ENCODE results near the gene DGUOK. TPM values are rescaled to one million over a fixed set of nuclear protein-coding genes. Genes with fewer than 3 reads are reported as not detected.
"Not testable (repeated sequence)": the region's sequence is repeated elsewhere in the genome, so short reads cannot be mapped to it uniquely, and the experiment has no call there.

Gene DGUOK
- total and polyA plus RNA-seq, 2 of the 4 experiments (the other 2 are of a cell fraction), result 66.3 to 111 TPM

DNA sequence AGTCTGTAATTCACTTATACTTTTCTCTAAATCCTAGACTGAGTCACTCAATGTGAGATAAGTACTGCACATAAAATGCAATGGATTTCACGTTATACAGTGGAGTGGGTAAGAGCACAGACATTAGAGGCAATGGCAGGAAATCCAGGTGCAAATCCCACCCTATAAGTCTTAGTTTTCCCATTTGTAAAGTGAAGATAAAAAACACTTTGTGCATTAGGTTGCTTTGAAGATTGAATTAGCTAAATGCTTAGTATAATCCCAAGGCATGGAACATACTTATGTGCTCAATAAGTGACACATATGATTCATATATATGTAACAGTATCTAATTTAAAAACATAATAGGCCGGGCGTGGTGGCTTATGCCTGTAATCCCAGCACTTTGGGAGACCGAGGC lies 23.4 kb upstream of the DGUOK start:
- Histone ChIP-seq H3K4me1 (ENCODE audit: control insufficient read depth, insufficient read depth, low read length) (peaks cover 2% of the 10 kb centered on the region; the same call in 1 of the 2 replicates), H3K27ac (ENCODE audit: insufficient read depth, low read length) (no peak overlapping the region), H2BK5ac (ENCODE audit: low read depth, low read length, poor library complexity, severe bottlenecking) (no peak overlapping the region), H3K9me1 (ENCODE audit: insufficient read depth, low read length) (peaks cover 14% of the 10 kb centered on the region), H4K5ac (ENCODE audit: low read depth, low read length) (no peak overlapping the region), H4K20me1 (ENCODE audit: insufficient read depth, low read length) (peaks cover 74% of the 10 kb centered on the region), H3K9ac (ENCODE audit: low read depth, low read length) (no peak overlapping the region), H3K4me2 (ENCODE audit: low read depth, low read length) (no peak overlapping the region), H3K18ac (ENCODE audit: low read depth, low read length) (no peak overlapping the region), H3K4ac (ENCODE audit: low read depth, low read length) (no peak overlapping the region), H3K4me3 (ENCODE audit: insufficient read depth, low read depth, low read length) (no peak overlapping the region), H3K9me3 (ENCODE audit: control insufficient read depth, insufficient read depth, low read length) (no peaks in the 10 kb centered on the region), H2AK9ac (replicated peaks; ENCODE audit: low read depth, low read length, poor library complexity) (no peak overlapping the region), H3K14ac (replicated peaks; ENCODE audit: low read depth, low read length) (no peak overlapping the region), H2AFZ (replicated peaks; ENCODE audit: low read length, poor library complexity) (no peak overlapping the region), H2BK15ac (ENCODE audit: low read depth, low read length) (no peak overlapping the region), H3K23ac (ENCODE audit: low read depth, low read length) (no peak overlapping the region), H4K8ac (ENCODE audit: low read depth in 2 of 2, low read length in 2 of 2) (no peak overlapping the region), H3K56ac (ENCODE audit: extremely low read depth, insufficient read depth, low read length) (no peak overlapping the region), H3K36me3 (ENCODE audit: control insufficient read depth, insufficient read depth, low read length) (peaks cover 46% of the 10 kb centered on the region), H2BK120ac (ENCODE audit: low read depth, low read length) (no peak overlapping the region), H2AK5ac (ENCODE audit: low read depth, low read length) (no peak overlapping the region), H3K79me1 (ENCODE audit: low read depth in 1 of 2, low read length in 2 of 2) (peaks cover 31 to 64% of the 10 kb centered on the region in 2 experiments), H2BK20ac (ENCODE audit: low read depth, low read length) (no peak overlapping the region), H3K27me3 (ENCODE audit: control insufficient read depth, insufficient read depth, low read length) (no peaks in the 10 kb centered on the region), H4K91ac (ENCODE audit: insufficient read depth, low read depth, low read length) (no peak overlapping the region)
- no peak for DNase-seq
- BruUV-seq (replicated peaks), result no TSS peak
- ChIA-PET POLR2A (ENCODE audit: unreplicated experiment) (no interaction called here), CTCF (interaction anchor here (0.7 kb wide), 1 partner anchor 17 kb away, joined by 6 read pairs; no protein-coding TSS in a partner anchor)
- intact Hi-C loops (cut with micrococcal nuclease), result no loop called here
- ATAC-seq (ENCODE audit: low read depth), result no peak
- WGBS, 2 experiments (ENCODE audit: extremely low coverage in 2 of 2, insufficient read length in 1 of 2), result no CpG with 5 or more reads among the region's 4 CpGs
- dilution Hi-C loops (cut with HindIII; ENCODE audit: low sequenced_read_pairs, unreplicated experiment), result no loop called here
- in situ Hi-C loops (cut with MboI; ENCODE audit: low sequenced_read_pairs), result no loop called here
- TF ChIP-seq MAFK (IDR thresholded peaks at IDR 0.05; ENCODE audit: low read depth, low read length) (no peak), MAZ (IDR thresholded peaks at IDR 0.05; ENCODE audit: borderline replicate concordance, low read depth, low read length) (no peak), CEBPB (IDR thresholded peaks at IDR 0.05; ENCODE audit: low read depth, low read length) (no peak), CHD1 (IDR thresholded peaks at IDR 0.05; ENCODE audit: low read depth, low read length) (no peak), SMC3 (IDR thresholded peaks at IDR 0.05; ENCODE audit: low read depth, low read length) (no peak), FOS (IDR thresholded peaks at IDR 0.05; ENCODE audit: low read depth, low read length) (no peak), MXI1 (IDR thresholded peaks at IDR 0.05; ENCODE audit: borderline replicate concordance, low read depth, low read length) (no peak)

DNA sequence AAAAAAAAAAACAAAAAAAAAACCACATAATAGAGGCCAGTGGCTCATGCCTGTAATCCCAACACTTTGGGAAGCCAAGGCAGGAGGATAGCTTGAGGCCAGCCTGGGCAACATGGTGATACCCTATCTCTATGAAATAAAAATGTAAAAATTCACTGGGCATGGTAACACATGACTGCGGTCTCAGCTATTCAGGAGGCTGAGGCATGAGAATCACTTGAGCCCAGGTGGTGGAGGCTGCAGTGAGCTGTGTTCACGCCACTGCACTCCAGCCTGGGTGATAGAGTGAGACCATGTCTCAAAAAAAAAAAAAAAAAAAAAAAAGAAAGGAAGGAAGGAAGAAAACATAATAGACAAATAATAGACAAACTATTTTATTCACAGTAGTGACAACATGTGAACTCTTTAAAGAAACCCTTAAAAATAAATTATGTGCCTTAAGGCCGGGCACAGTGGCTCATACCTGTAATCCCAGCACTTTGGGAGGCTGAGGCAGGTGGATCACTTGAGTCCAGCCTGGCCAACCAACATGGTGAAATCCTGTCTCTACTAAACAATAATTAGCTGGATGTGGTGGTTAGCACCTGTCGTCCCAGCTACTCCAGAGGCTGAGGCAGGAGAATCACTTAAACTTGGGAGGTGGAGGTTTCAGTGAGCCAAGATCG lies 22.6 kb upstream of the DGUOK start:
- H4K91ac ChIP-seq (ENCODE audit: insufficient read depth, low read depth, low read length); H2AFZ ChIP-seq (replicated peaks; ENCODE audit: low read length, poor library complexity); H3K23ac ChIP-seq (ENCODE audit: low read depth, low read length); H2BK5ac ChIP-seq (ENCODE audit: low read depth, low read length, poor library complexity, severe bottlenecking); H3K4me3 ChIP-seq (ENCODE audit: insufficient read depth, low read depth, low read length); H4K8ac ChIP-seq (ENCODE audit: low read depth in 2 of 2, low read length in 2 of 2); H3K4me2 ChIP-seq (ENCODE audit: low read depth, low read length); dilution Hi-C loops (cut with HindIII; ENCODE audit: low sequenced_read_pairs, unreplicated experiment); H3K4ac ChIP-seq (ENCODE audit: low read depth, low read length); H3K9me3 ChIP-seq (ENCODE audit: control insufficient read depth, insufficient read depth, low read length); H3K18ac ChIP-seq (ENCODE audit: low read depth, low read length); H2BK15ac ChIP-seq (ENCODE audit: low read depth, low read length); H3K27ac ChIP-seq (ENCODE audit: insufficient read depth, low read length); H4K5ac ChIP-seq (ENCODE audit: low read depth, low read length); H3K9ac ChIP-seq (ENCODE audit: low read depth, low read length); DNase-seq; H2AK9ac ChIP-seq (replicated peaks; ENCODE audit: low read depth, low read length, poor library complexity); H3K14ac ChIP-seq (replicated peaks; ENCODE audit: low read depth, low read length); H2BK120ac ChIP-seq (ENCODE audit: low read depth, low read length); H3K4me1 ChIP-seq (ENCODE audit: control insufficient read depth, insufficient read depth, low read length); intact Hi-C loops (cut with micrococcal nuclease); H2AK5ac ChIP-seq (ENCODE audit: low read depth, low read length); in situ Hi-C loops (cut with MboI; ENCODE audit: low sequenced_read_pairs); POLR2A ChIA-PET (ENCODE audit: unreplicated experiment); H2BK20ac ChIP-seq (ENCODE audit: low read depth, low read length); H3K56ac ChIP-seq (ENCODE audit: extremely low read depth, insufficient read depth, low read length); ATAC-seq (ENCODE audit: low read depth); BruUV-seq (replicated peaks); H3K27me3 ChIP-seq (ENCODE audit: control insufficient read depth, insufficient read depth, low read length): not testable (repeated sequence)
- Histone ChIP-seq H3K79me1 (ENCODE audit: low read depth in 1 of 2, low read length in 2 of 2) (peaks cover 38 to 66% of the 10 kb centered on the region in 2 experiments), H4K20me1 (ENCODE audit: insufficient read depth, low read length) (peaks cover 75% of the 10 kb centered on the region), H3K9me1 (ENCODE audit: insufficient read depth, low read length) (peaks cover 12% of the 10 kb centered on the region), H3K36me3 (ENCODE audit: control insufficient read depth, insufficient read depth, low read length) (peaks cover 53% of the 10 kb centered on the region)
- no CpG with 5 or more reads among the region's 5 CpGs for WGBS, 2 experiments (ENCODE audit: extremely low coverage in 2 of 2, insufficient read length in 1 of 2)
- CTCF ChIA-PET, result interaction anchor here (0.7 kb wide), 1 partner anchor 16 kb away, joined by 6 read pairs; no protein-coding TSS in a partner anchor

Measured in IMR-90 (cell line).